HepG2 (cell line): ENCODE data around the gene SLC44A4. TPM values are rescaled to one million over a fixed set of nuclear protein-coding genes. Genes with fewer than 3 reads are reported as not detected.
A peak's percentile ranks its signal among the peaks of the same experiment; 100 is the strongest.

Source experiments
- ARHGAP35 ChIP-seq: sonication (generic); formaldehyde crosslinking; IDR thresholded peaks from 2 replicates; pipeline ENCODE4 v1.9.0; 2022; ENCODE audit warnings: mild to moderate bottlenecking, inconsistent platforms, moderate library complexity, missing genetic modification reagents, borderline replicate concordance
- CAMTA2 ChIP-seq: sonication (generic); formaldehyde crosslinking; IDR thresholded peaks from 2 replicates; pipeline ENCODE4 v1.4.0; 2020; ENCODE audit warnings: mild to moderate bottlenecking, missing genetic modification reagents, borderline replicate concordance
- GLI4 ChIP-seq: sonication (generic); formaldehyde crosslinking; IDR thresholded peaks from 2 replicates; pipeline ENCODE4 v1.5.1; 2020; ENCODE audit warnings: missing genetic modification reagents, mild to moderate bottlenecking, moderate library complexity, borderline replicate concordance
- KDM2A ChIP-seq: sonication (generic); formaldehyde crosslinking; IDR thresholded peaks from 2 replicates; pipeline ENCODE4 v1.4.0; 2020; ENCODE audit warnings: low read depth, missing genetic modification reagents, borderline replicate concordance
- NKX3-1 ChIP-seq: sonication (generic); formaldehyde crosslinking; IDR thresholded peaks from 2 replicates; pipeline ENCODE4 v1.5.0; 2020; ENCODE audit warnings: missing genetic modification reagents
- SP5 ChIP-seq: IDR thresholded peaks from 2 replicates; pipeline ENCODE4 v1.6.1; 2016; ENCODE audit warnings: low read depth, borderline replicate concordance
- SSRP1 ChIP-seq: IDR thresholded peaks from 2 replicates; pipeline ENCODE4 v1.6.1; 2016; ENCODE audit warnings: control low read depth
- TFDP2 ChIP-seq: sonication (generic); formaldehyde crosslinking; IDR thresholded peaks from 2 replicates; pipeline ENCODE4 v1.4.0; 2020; ENCODE audit warnings: missing genetic modification reagents
- ZFYVE20 ChIP-seq: sonication (generic); formaldehyde crosslinking; IDR thresholded peaks from 2 replicates; pipeline ENCODE4 v1.8.0; 2023; ENCODE audit warnings: low read depth, mild to moderate bottlenecking, moderate library complexity, missing genetic modification reagents, borderline replicate concordance
- ZNF274 ChIP-seq: sonication (generic); formaldehyde crosslinking; IDR thresholded peaks from 2 replicates; pipeline ENCODE4 v1.5.1; 2020; ENCODE audit warnings: mild to moderate bottlenecking, missing genetic modification reagents
- ZNF280D ChIP-seq: sonication (generic); formaldehyde crosslinking; IDR thresholded peaks from 2 replicates; pipeline ENCODE4 v1.5.1; 2020; ENCODE audit warnings: mild to moderate bottlenecking, missing genetic modification reagents
- ZNF407 ChIP-seq: sonication (generic); formaldehyde crosslinking; IDR thresholded peaks from one replicate; pipeline ENCODE4 v1.5.1; 2020; ENCODE audit warnings: mild to moderate bottlenecking, missing genetic modification reagents; ENCODE audit errors: not compliant biosample characterization
- ZNF580 ChIP-seq: IDR thresholded peaks from 2 replicates; pipeline ENCODE4 v1.6.1; 2016; ENCODE audit warnings: low read depth, borderline replicate concordance
- ZNF607 ChIP-seq: sonication (generic); formaldehyde crosslinking; IDR thresholded peaks from 2 replicates; pipeline ENCODE4 v1.5.1; 2020; ENCODE audit warnings: missing genetic modification reagents, mild to moderate bottlenecking, borderline replicate concordance
- ZSCAN5A ChIP-seq: sonication (generic); formaldehyde crosslinking; IDR thresholded peaks from 2 replicates; pipeline ENCODE4 v1.8.0; 2022; ENCODE audit warnings: mild to moderate bottlenecking, missing genetic modification reagents, borderline replicate concordance
- polyA plus RNA-seq, 8 experiments: library from polyadenylated mRNA; depleted of rRNA in 3 of 8; stranded (reverse) in 7 of 8; unstranded in 1 of 8; fragments of >200 nt; fragmentation: Illumina TruSeq in 4 of 8; extraction: Trizol in 4 of 8; gene quantifications; 2 replicates each; pipeline versions ENCODE4 v1.2.1 to v1.2.3, GENCODE V29; 2011 to 2016; ENCODE audit warnings: low read depth in 4 of 8, missing spikeins in 1 of 8, mixed read lengths in 1 of 8; ENCODE audit not compliant: insufficient read depth in 1 of 8
- total RNA-seq, 5 experiments: library from RNA; depleted of rRNA; stranded (reverse); fragments of >200 nt; fragmentation: Illumina TruSeq; extraction: Trizol; gene quantifications; 2 replicates each; pipeline ENCODE4 v1.2.3, GENCODE V29; 2016; ENCODE audit warnings: low read depth in 1 of 5

Gene SLC44A4
- total and polyA plus RNA-seq, 2 of the 13 experiments (the other 11 are each of a cell fraction or from before 2014, with no cell fraction given) = 3.5 to 5.9 TPM

- no peak for TF ChIP-seq SP5 (CRISPR knock-in tag)
- no peak for TF ChIP-seq ZNF407
- peak; percentile 10; the same call in 1 of the 2 replicates for TF ChIP-seq ZFYVE20 (CRISPR knock-in tag)
- 0 out of 2 replicates have a peak, but pooled peaks have one; percentile 25 for TF ChIP-seq ZNF274 (CRISPR knock-in tag)
- no peak for TF ChIP-seq GLI4 (CRISPR knock-in tag)
- 0 out of 2 replicates have a peak, but pooled peaks have one; percentile 13 for TF ChIP-seq KDM2A
- TF ChIP-seq ZNF280D (CRISPR knock-in tag) = no peak
- TF ChIP-seq ZNF607 (CRISPR knock-in tag) = no peak
- TF ChIP-seq NKX3-1 (CRISPR knock-in tag) = no peak
- TF ChIP-seq SSRP1 (CRISPR knock-in tag) = no peak
- TF ChIP-seq ZNF580 (CRISPR knock-in tag) = 0 out of 2 replicates have a peak, but pooled peaks have one; percentile 11
- no peak for TF ChIP-seq ZSCAN5A (CRISPR knock-in tag)
- TF ChIP-seq CAMTA2 (CRISPR knock-in tag) = no peak
- no peak for TF ChIP-seq TFDP2 (CRISPR knock-in tag)
- TF ChIP-seq ARHGAP35 (CRISPR knock-in tag) = no peak
These were observed 17.7 kb upstream of the SLC44A4 start (continued) for GRCh38 chr6:31896493-31896855.
